Neural progenitor cell (in vitro differentiated cells): ENCODE results near the gene HSBP1L1. TPM values are rescaled to one million over a fixed set of nuclear protein-coding genes. Genes with fewer than 3 reads are reported as not detected.

ENCODE experiments used
- DNase-seq: peaks from one replicate; pipeline ENCODE4 v3.0.0-alpha.2; 2016; ENCODE audit warnings: low spot score
- H2AFZ ChIP-seq: fragments of 200-600 bp; sonication (generic); replicated peaks from 2 replicates; pipeline ENCODE4 v1.6.1; 2016; ENCODE audit warnings: antibody characterized with exemption
- H3F3A ChIP-seq: fragments of 200-600 bp; sonication (generic); 2 replicates; pipeline ENCODE4 v1.6.1; 2016; ENCODE audit warnings: antibody characterized with exemption, low read depth
- H3K27ac ChIP-seq: fragments of 200-600 bp; sonication (generic); 2 replicates; pipeline ENCODE4 v1.5.1; 2016; ENCODE audit warnings: mild to moderate bottlenecking
- H3K27me3 ChIP-seq: fragments of 200-600 bp; sonication (generic); 2 replicates; pipeline ENCODE4 v1.6.1; 2016; ENCODE audit warnings: mild to moderate bottlenecking, moderate library complexity
- H3K36me3 ChIP-seq: fragments of 200-600 bp; sonication (generic); 2 replicates; pipeline ENCODE4 v1.5.1; 2016
- H3K4me1 ChIP-seq: fragments of 200-600 bp; sonication (generic); 2 replicates; pipeline ENCODE4 v1.6.1; 2016; ENCODE audit warnings: mixed run types
- H3K4me2 ChIP-seq: fragments of 200-600 bp; sonication (generic); 2 replicates; pipeline ENCODE4 v1.6.1; 2016
- H3K4me3 ChIP-seq: fragments of 200-600 bp; sonication (generic); 2 replicates; pipeline ENCODE4 v1.5.1; 2016
- H3K79me2 ChIP-seq: fragments of 200-600 bp; sonication (generic); 2 replicates; pipeline ENCODE4 v1.6.1; 2016; ENCODE audit warnings: low read depth
- H3K9ac ChIP-seq: fragments of 200-600 bp; sonication (generic); 2 replicates; pipeline ENCODE4 v1.6.1; 2016
- H3K9me3 ChIP-seq: fragments of 200-600 bp; sonication (generic); 2 replicates; pipeline ENCODE4 v1.5.1; 2016; ENCODE audit warnings: low read depth
- H4K20me1 ChIP-seq: fragments of 200-600 bp; sonication (generic); 2 replicates; pipeline ENCODE4 v1.6.1; 2016; ENCODE audit warnings: low read depth
- H3K27ac Mint-ChIP-seq: 3 replicates; pipeline ENCODE4 v1.8.0; 2021; ENCODE audit warnings: mixed read lengths
- H3K27me3 Mint-ChIP-seq: 2 replicates; pipeline ENCODE4 v1.8.0; 2022; ENCODE audit warnings: low read depth, mild to moderate bottlenecking, inconsistent platforms, moderate library complexity, mixed read lengths; ENCODE audit not compliant: insufficient read depth
- H3K36me3 Mint-ChIP-seq: 3 replicates; pipeline ENCODE4 v1.8.0; 2021; ENCODE audit warnings: mixed read lengths
- H3K4me1 Mint-ChIP-seq: 3 replicates; pipeline ENCODE4 v1.8.0; 2021; ENCODE audit warnings: mixed read lengths
- H3K4me3 Mint-ChIP-seq: 3 replicates; pipeline ENCODE4 v1.8.0; 2021; ENCODE audit warnings: mild to moderate bottlenecking, moderate library complexity, mixed read lengths
- H3K9me3 Mint-ChIP-seq: 3 replicates; pipeline ENCODE4 v1.8.0; 2020; ENCODE audit warnings: mixed read lengths
- EZH2 ChIP-seq: fragments of 200-600 bp; sonication (generic); IDR thresholded peaks from 2 replicates; pipeline ENCODE4 v1.6.1; 2017; ENCODE audit warnings: antibody characterized with exemption, mild to moderate bottlenecking, moderate library complexity
- EZH2phosphoT487 ChIP-seq: fragments of 200-600 bp; sonication (generic); IDR thresholded peaks from 2 replicates; pipeline ENCODE4 v1.6.1; 2017; ENCODE audit warnings: antibody characterized with exemption
- total RNA-seq: library from RNA; depleted of rRNA; stranded (reverse); fragments of >200 nt; gene quantifications from 2 replicates; pipeline ENCODE4 v1.2.3, GENCODE V29; 2015; ENCODE audit warnings: low replicate concordance
- TF ChIP-seq, protein P1 (sequence below): fragments of 200-600 bp; sonication (generic); IDR thresholded peaks from 2 replicates; pipeline ENCODE4 v1.5.1; 2017; ENCODE audit warnings: antibody characterized with exemption, mild to moderate bottlenecking

Gene HSBP1L1
- total RNA-seq, 1 donor from 2014 or later = not detected

DNA sequence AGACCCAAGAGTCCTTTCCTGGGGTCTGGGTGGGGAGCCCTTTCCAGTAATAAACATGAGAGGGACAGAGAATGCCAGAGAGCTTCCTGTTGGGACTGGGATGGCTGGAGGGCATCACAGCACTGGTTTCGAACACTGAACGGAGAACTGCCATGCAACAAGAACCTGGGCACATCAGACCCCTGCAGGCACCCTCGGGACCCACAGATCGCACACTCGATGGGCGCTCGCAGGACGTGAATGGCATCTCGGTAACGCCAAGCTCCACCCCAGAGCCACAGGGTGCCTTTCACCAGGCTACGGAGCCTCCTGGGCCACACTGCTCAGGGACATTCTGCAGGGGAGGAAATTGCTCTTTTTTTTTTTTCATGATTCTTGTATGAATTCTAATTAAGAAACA, 38.1 kb upstream of the HSBP1L1 start:
- H3K4me1 ChIP-seq = peaks cover 17% of the 10 kb centered on the region
- TF ChIP-seq, protein P1, sequence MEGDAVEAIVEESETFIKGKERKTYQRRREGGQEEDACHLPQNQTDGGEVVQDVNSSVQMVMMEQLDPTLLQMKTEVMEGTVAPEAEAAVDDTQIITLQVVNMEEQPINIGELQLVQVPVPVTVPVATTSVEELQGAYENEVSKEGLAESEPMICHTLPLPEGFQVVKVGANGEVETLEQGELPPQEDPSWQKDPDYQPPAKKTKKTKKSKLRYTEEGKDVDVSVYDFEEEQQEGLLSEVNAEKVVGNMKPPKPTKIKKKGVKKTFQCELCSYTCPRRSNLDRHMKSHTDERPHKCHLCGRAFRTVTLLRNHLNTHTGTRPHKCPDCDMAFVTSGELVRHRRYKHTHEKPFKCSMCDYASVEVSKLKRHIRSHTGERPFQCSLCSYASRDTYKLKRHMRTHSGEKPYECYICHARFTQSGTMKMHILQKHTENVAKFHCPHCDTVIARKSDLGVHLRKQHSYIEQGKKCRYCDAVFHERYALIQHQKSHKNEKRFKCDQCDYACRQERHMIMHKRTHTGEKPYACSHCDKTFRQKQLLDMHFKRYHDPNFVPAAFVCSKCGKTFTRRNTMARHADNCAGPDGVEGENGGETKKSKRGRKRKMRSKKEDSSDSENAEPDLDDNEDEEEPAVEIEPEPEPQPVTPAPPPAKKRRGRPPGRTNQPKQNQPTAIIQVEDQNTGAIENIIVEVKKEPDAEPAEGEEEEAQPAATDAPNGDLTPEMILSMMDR = no peak
- TF ChIP-seq EZH2 (no peak), EZH2phosphoT487 (no peak)
- Mint-ChIP-seq H3K27ac (no peak overlapping the region), H3K27me3 (peaks cover 10% of the 10 kb centered on the region), H3K36me3 (peaks cover 60% of the 10 kb centered on the region), H3K9me3 (peaks cover 52% of the 10 kb centered on the region), H3K4me1 (peaks cover 7% of the 10 kb centered on the region), H3K4me3 (no peak overlapping the region)
- no peaks in the 10 kb centered on the region for H3K36me3 ChIP-seq
- no peak overlapping the region for H2AFZ ChIP-seq
- H3K27me3 ChIP-seq = no peaks in the 10 kb centered on the region
- no peaks in the 10 kb centered on the region for H3K79me2 ChIP-seq
- no peak overlapping the region for H3K4me3 ChIP-seq
- peaks cover 15% of the 10 kb centered on the region for H3K9me3 ChIP-seq
- H4K20me1 ChIP-seq = peaks cover 27% of the 10 kb centered on the region
- H3F3A ChIP-seq = peaks cover 16% of the 10 kb centered on the region
- H3K27ac ChIP-seq = no peak overlapping the region
- no peak overlapping the region for H3K9ac ChIP-seq
- no peak for DNase-seq
- no peak overlapping the region for H3K4me2 ChIP-seq

DNA sequence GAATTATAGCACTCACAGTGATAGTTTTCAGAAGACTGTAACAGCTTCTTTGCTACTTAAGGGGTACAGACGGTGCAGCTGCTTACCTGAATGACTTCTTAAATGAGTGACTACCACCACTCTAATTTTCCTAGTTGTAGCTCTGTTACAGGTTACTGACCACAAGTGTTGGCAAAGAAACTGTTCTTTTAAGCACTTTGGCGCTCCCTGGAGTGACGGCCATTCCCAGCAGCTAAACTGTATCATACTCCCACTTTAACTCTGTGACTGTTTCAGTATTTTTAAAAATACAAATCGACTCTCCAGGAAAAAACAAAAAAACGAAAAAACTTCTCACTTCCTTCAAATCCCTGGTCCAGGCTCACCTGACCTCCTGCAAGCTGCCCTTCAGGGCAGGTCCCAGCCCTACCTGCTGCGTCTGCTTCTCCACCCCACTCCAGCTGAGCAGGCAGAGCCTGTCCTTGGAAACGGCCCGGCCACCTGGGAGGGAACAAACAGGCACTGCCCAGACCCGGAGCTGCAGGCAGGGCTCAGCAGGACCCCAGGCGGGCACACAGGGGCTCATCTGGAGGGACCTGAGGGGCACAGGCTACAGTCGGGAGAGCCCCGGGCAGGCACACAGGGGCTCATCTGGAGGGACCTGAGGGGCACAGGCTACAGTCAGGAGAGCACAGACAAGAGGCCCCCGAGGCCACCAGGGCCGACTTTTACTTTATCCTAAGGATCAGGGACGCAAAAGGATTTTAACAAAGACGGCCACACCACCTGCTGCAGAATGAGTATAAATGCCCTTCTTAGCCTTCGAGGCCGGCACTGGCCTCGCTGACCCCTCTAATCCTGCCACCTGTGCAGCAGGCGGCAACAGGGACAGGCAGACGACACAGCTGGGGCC, 37.5 kb upstream of the HSBP1L1 start:
- Mint-ChIP-seq H3K4me1 (peaks cover 7% of the 10 kb centered on the region), H3K9me3 (peaks cover 51% of the 10 kb centered on the region), H3K27ac (no peak overlapping the region), H3K36me3 (peaks cover 59% of the 10 kb centered on the region), H3K4me3 (no peak overlapping the region), H3K27me3 (peaks cover 7% of the 10 kb centered on the region)
- no peak overlapping the region for H3K27ac ChIP-seq
- no peaks in the 10 kb centered on the region for H3K36me3 ChIP-seq
- H3K9ac ChIP-seq = no peak overlapping the region
- TF ChIP-seq, protein P1 = no peak
- TF ChIP-seq EZH2 = no peak
- no peak overlapping the region for H2AFZ ChIP-seq
- H3K4me1 ChIP-seq = peaks cover 17% of the 10 kb centered on the region
- peaks cover 16% of the 10 kb centered on the region for H3F3A ChIP-seq
- H3K9me3 ChIP-seq = peaks cover 15% of the 10 kb centered on the region
- no peak overlapping the region for H3K4me3 ChIP-seq
- H3K4me2 ChIP-seq = peak overlapping the region; percentile 71
- DNase-seq = peak; percentile 79
- H4K20me1 ChIP-seq = peaks cover 27% of the 10 kb centered on the region
- no peaks in the 10 kb centered on the region for H3K79me2 ChIP-seq
- no peaks in the 10 kb centered on the region for H3K27me3 ChIP-seq

DNA sequence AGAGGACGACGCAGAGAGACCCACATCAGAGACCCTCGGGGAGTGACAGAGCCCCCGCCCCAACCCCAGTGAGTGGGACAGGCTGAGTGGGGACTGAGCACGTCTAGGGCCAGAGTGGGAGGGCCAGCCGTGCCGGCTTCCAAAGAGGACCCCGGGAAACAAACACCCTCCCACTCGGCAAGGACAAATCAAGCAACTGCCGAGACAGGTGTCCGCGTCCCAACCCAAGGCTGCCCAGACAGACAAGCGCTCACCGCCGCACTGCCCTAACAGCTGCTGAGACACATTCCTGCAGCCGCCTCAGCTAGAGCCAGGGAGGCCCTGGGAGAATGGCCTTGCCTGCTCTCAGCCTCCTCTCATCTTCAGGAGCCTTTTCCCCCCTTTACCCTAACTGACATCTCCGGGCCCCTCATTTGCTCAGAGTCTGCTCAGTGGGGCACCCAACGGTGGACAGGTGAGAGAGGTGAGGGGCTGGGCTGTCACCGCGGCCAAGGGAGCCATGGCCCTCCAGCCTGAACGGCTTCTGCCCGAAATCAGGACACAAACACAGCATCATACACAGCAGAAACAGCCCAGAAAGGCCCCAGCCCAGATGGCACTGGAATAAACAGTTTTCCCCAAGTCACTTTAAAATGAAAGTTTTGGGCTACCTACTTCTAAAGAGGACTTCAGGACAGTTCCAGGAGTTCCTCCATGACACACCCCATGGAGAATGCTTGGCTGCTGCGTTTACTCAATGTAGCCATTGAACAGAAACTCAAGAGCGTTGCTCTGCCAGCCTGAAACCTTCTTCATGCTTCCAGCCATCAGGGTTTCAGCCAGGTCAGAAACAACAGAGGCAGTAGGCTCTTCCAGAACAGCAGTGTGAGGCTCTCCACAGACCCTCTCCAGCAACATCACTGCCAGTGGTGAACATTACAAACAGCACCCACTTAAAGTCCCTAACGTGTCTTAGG, 36.6 kb upstream of the HSBP1L1 start:
- peaks cover 24% of the 10 kb centered on the region for H3K9me3 ChIP-seq
- H3K9ac ChIP-seq = no peak overlapping the region
- Mint-ChIP-seq H3K27me3 (peaks cover 7% of the 10 kb centered on the region), H3K36me3 (peaks cover 62% of the 10 kb centered on the region), H3K4me1 (peaks cover 7% of the 10 kb centered on the region), H3K9me3 (peaks cover 57% of the 10 kb centered on the region), H3K4me3 (no peak overlapping the region), H3K27ac (no peak overlapping the region)
- no peak overlapping the region for H3K27ac ChIP-seq
- no peaks in the 10 kb centered on the region for H3K27me3 ChIP-seq
- peaks cover 17% of the 10 kb centered on the region for H3K4me1 ChIP-seq
- TF ChIP-seq, protein P1 = no peak
- no peak for TF ChIP-seq EZH2phosphoT487
- TF ChIP-seq EZH2 = no peak
- peak; percentile 59 for DNase-seq
- H4K20me1 ChIP-seq = peaks cover 27% of the 10 kb centered on the region
- H2AFZ ChIP-seq = no peak overlapping the region
- H3K4me3 ChIP-seq = no peak overlapping the region
- peak overlapping the region; percentile 71 for H3K4me2 ChIP-seq
- H3K79me2 ChIP-seq = no peaks in the 10 kb centered on the region
- no peaks in the 10 kb centered on the region for H3K36me3 ChIP-seq
- H3F3A ChIP-seq = peaks cover 16% of the 10 kb centered on the region
